Measurements from ENCODE around the gene CASZ1. TPM values are rescaled to one million over a fixed set of nuclear protein-coding genes. Genes with fewer than 3 reads are reported as not detected.

Gene CASZ1
- total RNA-seq, 4 donors from 2014 or later, result 106 to 229 (median 160) TPM

- H3K4me1 ChIP-seq, result peaks cover 85% of the 10 kb centered on the region
- WGBS, result 72% methylated on average over 6 of the region's 6 CpGs
- no peaks in the 10 kb centered on the region for H3K9me3 ChIP-seq
- H3K4me3 ChIP-seq, result peak overlapping the region; percentile 83
- TF ChIP-seq POLR2AphosphoS5 (IDR thresholded peaks at IDR 0.05) (no peak), EP300 (IDR thresholded peaks at IDR 0.05) (no peak), POLR2A (IDR thresholded peaks at IDR 0.05) (no peak), CTCF (IDR thresholded peaks at IDR 0.05) (no peak)
- no peak for DNase-seq (ENCODE audit: low spot score in 2 of 2)
- peak overlapping the region; percentile 92 for H3K27ac ChIP-seq
- H3K36me3 ChIP-seq, result peaks cover 3% of the 10 kb centered on the region
- H3K27me3 ChIP-seq, result no peaks in the 10 kb centered on the region
Observed at GRCh38 chr1:10693152-10693496, 103.3 kb downstream of the CASZ1 start.

GRCh38 chr1:10692401-10693021 is 103.9 kb downstream of the CASZ1 start:
- TF ChIP-seq CTCF (IDR thresholded peaks at IDR 0.05) (peak; percentile 7 to 43), POLR2A (IDR thresholded peaks at IDR 0.05) (no peak), POLR2AphosphoS5 (IDR thresholded peaks at IDR 0.05) (no peak)
- H3K4me1 ChIP-seq, result peaks cover 85% of the 10 kb centered on the region
- H3K36me3 ChIP-seq, result peaks cover 3% of the 10 kb centered on the region
- H3K27ac ChIP-seq, result peak overlapping the region; percentile 92
- no peak for DNase-seq (ENCODE audit: low spot score in 2 of 2)
- peak overlapping the region; percentile 83 for H3K4me3 ChIP-seq
- no peaks in the 10 kb centered on the region for H3K9me3 ChIP-seq
- no peaks in the 10 kb centered on the region for H3K27me3 ChIP-seq
- 59% methylated on average over 12 of the region's 13 CpGs for WGBS

GRCh38 chr1:10691740-10692125 is 104.7 kb downstream of the CASZ1 start:
- H3K4me3 ChIP-seq, result peak overlapping the region; percentile 83
- H3K4me1 ChIP-seq, result peaks cover 85% of the 10 kb centered on the region
- no peak for DNase-seq (ENCODE audit: low spot score in 2 of 2)
- peaks cover 3% of the 10 kb centered on the region for H3K36me3 ChIP-seq
- H3K27me3 ChIP-seq, result no peaks in the 10 kb centered on the region
- WGBS, result 75% methylated on average over 1 of the region's 1 CpG
- H3K9me3 ChIP-seq, result no peaks in the 10 kb centered on the region
- H3K27ac ChIP-seq, result peak overlapping the region; percentile 92
- TF ChIP-seq CTCF (IDR thresholded peaks at IDR 0.05) (no peak), POLR2AphosphoS5 (IDR thresholded peaks at IDR 0.05) (no peak), POLR2A (IDR thresholded peaks at IDR 0.05) (no peak), EP300 (IDR thresholded peaks at IDR 0.05) (no peak)

- DNase-seq (ENCODE audit: low spot score in 2 of 2), result no peak
- H3K27me3 ChIP-seq, result no peaks in the 10 kb centered on the region
- H3K4me3 ChIP-seq, result no peak overlapping the region
- 92% methylated on average over 17 of the region's 17 CpGs for WGBS
- H3K4me1 ChIP-seq, result peaks cover 85% of the 10 kb centered on the region
- H3K9me3 ChIP-seq, result no peaks in the 10 kb centered on the region
- TF ChIP-seq POLR2A (IDR thresholded peaks at IDR 0.05), result no peak
- no peak for TF ChIP-seq EP300 (IDR thresholded peaks at IDR 0.05)
- TF ChIP-seq CTCF (IDR thresholded peaks at IDR 0.05), result no peak
- no peak for TF ChIP-seq POLR2AphosphoS5 (IDR thresholded peaks at IDR 0.05)
- H3K27ac ChIP-seq, result no peak overlapping the region
- H3K36me3 ChIP-seq, result peaks cover 3% of the 10 kb centered on the region
Observed at GRCh38 chr1:10691075-10691739, 105.2 kb downstream of the CASZ1 start.

GRCh38 chr1:10690484-10690883 is 106.0 kb downstream of the CASZ1 start:
- WGBS, result 95% methylated on average over 15 of the region's 17 CpGs
- TF ChIP-seq POLR2AphosphoS5 (IDR thresholded peaks at IDR 0.05) (no peak), CTCF (IDR thresholded peaks at IDR 0.05) (no peak), POLR2A (IDR thresholded peaks at IDR 0.05) (no peak), EP300 (IDR thresholded peaks at IDR 0.05) (no peak)
- Histone ChIP-seq H3K27me3 (no peaks in the 10 kb centered on the region), H3K4me3 (no peak overlapping the region), H3K9me3 (no peaks in the 10 kb centered on the region), H3K4me1 (peaks cover 85% of the 10 kb centered on the region), H3K27ac (peak overlapping the region; percentile 1), H3K36me3 (peaks cover 3% of the 10 kb centered on the region)
- DNase-seq (ENCODE audit: low spot score in 2 of 2), result no peak
